Kidney (tissue), 14 donors: ENCODE data around the gene BCL6. TPM values are rescaled to one million over a fixed set of nuclear protein-coding genes. Genes with fewer than 3 reads are reported as not detected.

Experiments used
- DNase-seq, 5 donors: peaks; one replicate each; pipeline ENCODE4 v3.0.0-alpha.2; 2013 to 2020
- FAIRE-seq: peaks from 2 replicates; lab custom pipeline; 2012; peaks lifted over from hg19 to GRCh38; lab: Jason Lieb, UNC
- H3K27ac ChIP-seq, 2 donors: one replicate each; pipeline ENCODE4 v1.7.0; 2013; ENCODE audit warnings: low read depth in 2 of 2, low read length in 2 of 2, inconsistent platforms in 1 of 2
- H3K27me3 ChIP-seq: one replicate; pipeline ENCODE4 v1.7.1; 2013; ENCODE audit warnings: low read length, inconsistent platforms; ENCODE audit not compliant: control insufficient read depth, insufficient read depth
- H3K36me3 ChIP-seq, 3 donors: one replicate each; pipeline versions ENCODE4 v1.7.0 to v1.7.1; 2013; ENCODE audit warnings: low read length in 3 of 3, control low read depth in 1 of 3, inconsistent platforms in 1 of 3; ENCODE audit not compliant: insufficient read depth in 3 of 3, control insufficient read depth in 2 of 3
- H3K4me1 ChIP-seq, 3 donors: one replicate each; pipeline versions ENCODE4 v1.7.0 to v1.7.1; 2013; ENCODE audit warnings: low read length in 3 of 3, inconsistent platforms in 1 of 3, low read depth in 1 of 3; ENCODE audit not compliant: control insufficient read depth in 2 of 3, insufficient read depth in 2 of 3
- H3K4me3 ChIP-seq, 3 donors: one replicate each; pipeline versions ENCODE4 v1.7.0 to v1.8.1; 2013; ENCODE audit warnings: low read length in 3 of 3, control low read depth in 1 of 3, inconsistent platforms in 1 of 3
- H3K9ac ChIP-seq, 3 donors: one replicate each; pipeline versions ENCODE4 v1.7.0 to v1.7.1; 2013; ENCODE audit warnings: low read length in 3 of 3, control low read depth in 1 of 3, inconsistent platforms in 1 of 3
- H3K9me3 ChIP-seq, 3 donors: one replicate each; pipeline versions ENCODE4 v1.7.0 to v1.7.1; 2013; ENCODE audit warnings: low read length in 3 of 3, control low read depth in 1 of 3, inconsistent platforms in 1 of 3; ENCODE audit not compliant: control insufficient read depth in 2 of 3, insufficient read depth in 1 of 3
- CTCF ChIP-seq: IDR thresholded peaks from 3 replicates; pipeline ENCODE4 v1.5.1; 2012; ENCODE audit warnings: mild to moderate bottlenecking, moderate library complexity, borderline replicate concordance; ENCODE audit not compliant: insufficient read depth; ENCODE audit errors: extremely low read depth
- intact Hi-C: fragments of 100-400 bp; cut with DNase I; formaldehyde crosslinking; loops from one replicate; pipeline ENCODE4 v1.11.1; 2022
- polyA plus RNA-seq: library from polyadenylated mRNA; stranded (reverse); fragments of 350-450 nt; fragmentation: Illumina TruSeq; extraction: RNeasy Lipid Tissue Mini Kit (QIAGEN cat#74804); gene quantifications from one replicate; pipeline ENCODE4 v1.2.3, GENCODE V29; 2014; ENCODE audit warnings: low read depth, low replicate concordance; ENCODE audit not compliant: insufficient read depth
- total RNA-seq: library from RNA; stranded (reverse); fragmentation: NEBNext Ultra II Directional; extraction: Animal tissue kit (Norgen Biotek cat#: 25700); gene quantifications from one replicate; pipeline ENCODE4 v1.2.1, GENCODE V29; 2021
- donor health status: control.
- donor health status: control.
- donor health status: control.
- donor health status: control.
- donor health status: control.
- donor health status: DM: yes; HTN: yes; CAD: no.
- donor health status: Normal renal cell carcinoma (clear cell type).

BCL6 gene
- total and polyA plus RNA-seq, 2 donors from 2014 or later: 7.3 to 110 TPM

GRCh38 chr3:187689984-187690383 is 55.3 kb downstream of the BCL6 start:
- DNase-seq: no peak
- Histone ChIP-seq H3K9me3 (peaks cover 0 to 6% (median 3%) of the 10 kb centered on the region in 3 donors), H3K27ac (no peak overlapping the region), H3K9ac (no peak overlapping the region), H3K27me3 (no peaks in the 10 kb centered on the region), H3K4me1 (no peaks in the 10 kb centered on the region), H3K36me3 (no peaks in the 10 kb centered on the region), H3K4me3 (no peak overlapping the region)
- intact Hi-C loops: no loop called here
- FAIRE-seq: no peak
- no peak for TF ChIP-seq CTCF

GRCh38 chr3:187686621-187687273 is 58.5 kb downstream of the BCL6 start:
- Histone ChIP-seq H3K4me1 (no peaks in the 10 kb centered on the region), H3K27me3 (no peaks in the 10 kb centered on the region), H3K36me3 (no peaks in the 10 kb centered on the region), H3K9me3 (peaks cover 0 to 6% (median 3%) of the 10 kb centered on the region in 3 donors), H3K9ac (no peak overlapping the region), H3K4me3 (no peak overlapping the region), H3K27ac (no peak overlapping the region)
- intact Hi-C loops: no loop called here
- FAIRE-seq (no peak), DNase-seq (no peak)
- no peak for TF ChIP-seq CTCF

- no peaks in the 10 kb centered on the region for H3K4me1 ChIP-seq
- no peak for TF ChIP-seq CTCF
- DNase-seq: no peak
- peaks cover 0 to 6% (median 3%) of the 10 kb centered on the region in 3 donors for H3K9me3 ChIP-seq
- H3K27ac ChIP-seq: no peak overlapping the region
- intact Hi-C loops: no loop called here
- no peak overlapping the region for H3K9ac ChIP-seq
- FAIRE-seq: no peak
- no peaks in the 10 kb centered on the region for H3K27me3 ChIP-seq
- no peak overlapping the region for H3K4me3 ChIP-seq
- H3K36me3 ChIP-seq: no peaks in the 10 kb centered on the region
These were observed 59.3 kb downstream of the BCL6 start for GRCh38 chr3:187685948-187686347.
